Urothelium cell line (cell line): ENCODE results near the gene RB1.

Experiments
- DNase-seq: peaks from one replicate; pipeline ENCODE4 v3.0.0; 2011; ENCODE audit warnings: low spot score, mixed read lengths
- FAIRE-seq: peaks from 2 replicates; lab custom pipeline; 2011; peaks lifted over from hg19 to GRCh38; lab: Jason Lieb, UNC

The RB1 gene

GRCh38 chr13:48518083-48518482 lies 214.5 kb downstream of the RB1 start:
- FAIRE-seq (no peak), DNase-seq (no peak)

- no peak for FAIRE-seq
- DNase-seq: no peak
Observed at GRCh38 chr13:48526286-48526685, 222.7 kb downstream of the RB1 start.

- no peak for DNase-seq
- FAIRE-seq: no peak
Observed at GRCh38 chr13:48527955-48528354, 224.4 kb downstream of the RB1 start.

GRCh38 chr13:48528720-48529119 lies 225.2 kb downstream of the RB1 start:
- no peak for FAIRE-seq

GRCh38 chr13:48530833-48531232 lies 227.3 kb downstream of the RB1 start:
- no peak for FAIRE-seq

More at GRCh38 chr13:48528720-48529119, 225.2 kb downstream of the RB1 start:
- no peak for DNase-seq

More at GRCh38 chr13:48530833-48531232, 227.3 kb downstream of the RB1 start:
- no peak for DNase-seq
